ENCODE data around the gene TRPV5.

The TRPV5 gene

GRCh38 chr7:142959202-142959601 lies 25.7 kb upstream of the TRPV5 start:
- Histone ChIP-seq H3K27me3 (ENCODE audit: control insufficient read depth, insufficient read depth, low read length) (no peaks in the 10 kb centered on the region), H3K36me3 (ENCODE audit: control insufficient read depth, insufficient read depth, low read length) (no peaks in the 10 kb centered on the region), H3K4me3 (ENCODE audit: low read depth, low read length) (no peak overlapping the region), H3K9me3 (ENCODE audit: control insufficient read depth, insufficient read depth, low read length) (no peaks in the 10 kb centered on the region), H3K4me1 (ENCODE audit: control insufficient read depth, insufficient read depth, low read length) (peaks cover 8% of the 10 kb centered on the region), H3K9ac (ENCODE audit: low read depth, low read length) (no peak overlapping the region)

DNA sequence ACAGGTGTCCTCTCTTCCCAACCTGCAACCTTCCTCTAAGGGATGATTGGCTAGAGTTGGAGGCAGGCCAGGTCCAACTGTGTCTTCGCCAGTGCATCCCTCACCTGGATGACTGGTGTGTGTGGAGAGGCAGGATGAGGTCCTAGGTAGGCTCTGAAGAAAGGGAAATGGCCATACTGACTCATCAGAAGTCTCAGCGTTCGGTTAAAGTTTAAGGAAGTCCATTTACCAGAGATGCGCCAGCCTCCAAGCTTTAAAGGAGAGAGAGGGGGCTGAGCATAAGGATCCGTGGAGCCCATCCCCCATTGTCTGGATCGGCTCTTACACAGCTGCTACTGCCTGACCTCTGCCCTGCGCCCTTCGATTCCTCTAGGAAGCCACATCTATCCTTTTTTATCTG lies 24.2 kb upstream of the TRPV5 start:
- Histone ChIP-seq H3K36me3 (ENCODE audit: control insufficient read depth, insufficient read depth, low read length) (peaks cover 5% of the 10 kb centered on the region), H3K27me3 (ENCODE audit: control insufficient read depth, insufficient read depth, low read length) (no peaks in the 10 kb centered on the region), H3K4me3 (ENCODE audit: low read depth, low read length) (no peak overlapping the region), H3K4me1 (ENCODE audit: control insufficient read depth, insufficient read depth, low read length) (peaks cover 8% of the 10 kb centered on the region), H3K9me3 (ENCODE audit: control insufficient read depth, insufficient read depth, low read length) (no peaks in the 10 kb centered on the region), H3K9ac (ENCODE audit: low read depth, low read length) (no peak overlapping the region)

- no peak overlapping the region for H3K4me3 ChIP-seq (ENCODE audit: low read depth, low read length)
Observed at GRCh38 chr7:142956951-142957623, 23.5 kb upstream of the TRPV5 start.

DNA sequence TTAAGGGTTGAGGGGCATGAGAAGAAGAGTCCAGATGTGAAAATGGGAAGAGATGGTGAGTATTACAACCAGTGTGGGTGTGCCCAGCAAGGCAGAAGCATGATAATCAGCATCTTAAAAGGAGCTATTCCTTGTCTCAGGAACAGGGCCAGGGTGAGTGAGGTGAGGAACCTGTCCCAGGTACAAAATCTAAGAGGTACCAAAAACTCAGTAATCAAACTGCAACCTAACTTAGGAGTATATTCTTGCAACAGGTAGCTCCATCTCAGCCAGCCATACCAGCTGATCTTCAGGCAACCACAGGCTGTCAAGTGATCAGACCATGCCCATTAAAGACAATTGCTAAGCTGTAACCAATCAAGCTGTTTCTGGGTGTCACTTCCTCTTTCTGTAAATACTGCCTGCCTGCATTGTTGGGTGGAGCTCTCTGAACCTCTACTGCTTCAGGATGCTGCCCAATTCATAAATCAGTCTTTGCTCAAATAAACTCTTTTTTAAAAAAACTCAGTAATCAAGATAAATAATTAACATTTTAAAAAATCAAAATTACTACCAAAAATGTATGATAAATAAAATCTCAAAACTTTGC lies 21.2 kb upstream of the TRPV5 start:
- H3K9ac ChIP-seq (ENCODE audit: low read depth, low read length), result no peak overlapping the region
- peaks cover 6% of the 10 kb centered on the region for H3K4me1 ChIP-seq (ENCODE audit: control insufficient read depth, insufficient read depth, low read length)
- no peaks in the 10 kb centered on the region for H3K27me3 ChIP-seq (ENCODE audit: control insufficient read depth, insufficient read depth, low read length)
- H3K9me3 ChIP-seq (ENCODE audit: control insufficient read depth, insufficient read depth, low read length), result no peaks in the 10 kb centered on the region
- H3K36me3 ChIP-seq (ENCODE audit: control insufficient read depth, insufficient read depth, low read length), result peaks cover 5% of the 10 kb centered on the region
- H3K4me3 ChIP-seq (ENCODE audit: low read depth, low read length), result no peak overlapping the region

More at GRCh38 chr7:142956951-142957623, 23.5 kb upstream of the TRPV5 start:
- H3K36me3 ChIP-seq (ENCODE audit: control insufficient read depth, insufficient read depth, low read length), result peaks cover 5% of the 10 kb centered on the region
- H3K9me3 ChIP-seq (ENCODE audit: control insufficient read depth, insufficient read depth, low read length), result no peaks in the 10 kb centered on the region
- no peaks in the 10 kb centered on the region for H3K27me3 ChIP-seq (ENCODE audit: control insufficient read depth, insufficient read depth, low read length)
- H3K9ac ChIP-seq (ENCODE audit: low read depth, low read length), result no peak overlapping the region
- peaks cover 6% of the 10 kb centered on the region for H3K4me1 ChIP-seq (ENCODE audit: control insufficient read depth, insufficient read depth, low read length)

DNA sequence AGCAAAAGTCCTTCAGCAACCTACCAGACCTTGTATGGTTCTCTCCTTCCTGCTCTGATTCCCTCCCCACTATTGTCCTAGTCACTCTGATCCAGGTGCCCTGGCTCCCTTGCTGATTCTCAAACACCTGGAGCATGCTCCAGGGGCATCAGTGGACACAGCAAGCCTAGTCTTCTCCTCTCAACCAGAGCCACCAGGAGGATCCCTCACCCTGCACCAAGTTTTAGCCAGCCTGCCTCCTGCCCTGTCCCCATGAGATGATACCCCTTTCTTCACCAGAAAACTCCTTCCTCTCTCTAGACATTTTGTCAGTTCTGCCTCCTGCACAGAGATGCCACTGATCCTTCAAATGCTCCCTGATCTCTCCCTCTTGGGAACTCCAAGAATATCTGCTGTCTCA lies 16.7 kb upstream of the TRPV5 start:
- Histone ChIP-seq H3K27me3 (ENCODE audit: control insufficient read depth, insufficient read depth, low read length) (no peaks in the 10 kb centered on the region), H3K9ac (ENCODE audit: low read depth, low read length) (no peak overlapping the region), H3K9me3 (ENCODE audit: control insufficient read depth, insufficient read depth, low read length) (no peaks in the 10 kb centered on the region), H3K4me3 (ENCODE audit: low read depth, low read length) (no peak overlapping the region), H3K4me1 (ENCODE audit: control insufficient read depth, insufficient read depth, low read length) (no peaks in the 10 kb centered on the region), H3K36me3 (ENCODE audit: control insufficient read depth, insufficient read depth, low read length) (peaks cover 9% of the 10 kb centered on the region)

DNA sequence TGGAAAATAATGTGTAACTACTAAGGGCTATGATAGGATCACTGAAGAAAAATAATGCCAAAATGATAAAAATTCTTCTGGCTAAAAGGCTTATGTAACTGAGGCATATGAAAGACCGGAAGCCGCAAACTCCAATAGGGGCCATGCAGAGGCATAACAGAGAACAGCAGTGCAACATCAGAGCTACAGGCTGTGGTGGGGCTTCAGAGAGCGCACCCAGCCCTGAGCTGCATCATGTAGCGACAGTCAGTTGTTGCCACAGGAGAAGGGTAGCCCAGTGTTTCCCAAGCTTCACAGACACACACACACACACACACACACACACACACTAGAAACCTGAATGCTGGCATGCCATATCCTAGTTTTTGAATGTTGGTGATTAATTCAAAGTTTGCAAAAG lies 15.1 kb upstream of the TRPV5 start:
- Histone ChIP-seq H3K9ac (ENCODE audit: low read depth, low read length) (no peak overlapping the region), H3K4me3 (ENCODE audit: low read depth, low read length) (no peak overlapping the region), H3K4me1 (ENCODE audit: control insufficient read depth, insufficient read depth, low read length) (no peaks in the 10 kb centered on the region), H3K27me3 (ENCODE audit: control insufficient read depth, insufficient read depth, low read length) (no peaks in the 10 kb centered on the region), H3K36me3 (ENCODE audit: control insufficient read depth, insufficient read depth, low read length) (peaks cover 7% of the 10 kb centered on the region), H3K9me3 (ENCODE audit: control insufficient read depth, insufficient read depth, low read length) (no peaks in the 10 kb centered on the region)

DNA sequence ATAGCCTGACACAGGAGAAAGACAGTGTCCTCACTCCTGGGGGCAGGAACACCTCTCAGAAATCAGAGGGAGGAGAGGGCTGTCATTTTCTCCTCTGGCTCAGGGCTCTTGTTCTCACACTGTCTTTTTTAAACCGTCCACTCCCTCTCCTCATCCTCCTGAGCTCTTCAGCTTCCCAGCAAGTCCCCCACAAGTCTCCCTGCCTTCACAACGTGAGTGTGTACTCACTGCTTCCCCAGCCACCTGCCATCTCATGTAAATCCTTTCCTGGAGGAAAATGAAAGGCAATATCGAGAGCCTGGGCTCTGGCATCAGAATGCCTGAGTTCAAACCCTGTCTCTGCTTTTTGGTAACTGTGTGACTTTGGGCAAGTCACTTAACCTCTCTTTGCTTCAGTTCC lies 11.5 kb upstream of the TRPV5 start:
- Histone ChIP-seq H3K9me3 (ENCODE audit: control insufficient read depth, insufficient read depth, low read length) (no peaks in the 10 kb centered on the region), H3K4me3 (ENCODE audit: low read depth, low read length) (no peak overlapping the region), H3K9ac (ENCODE audit: low read depth, low read length) (no peak overlapping the region), H3K36me3 (ENCODE audit: control insufficient read depth, insufficient read depth, low read length) (peaks cover 4% of the 10 kb centered on the region), H3K4me1 (ENCODE audit: control insufficient read depth, insufficient read depth, low read length) (no peaks in the 10 kb centered on the region), H3K27me3 (ENCODE audit: control insufficient read depth, insufficient read depth, low read length) (no peaks in the 10 kb centered on the region)

DNA sequence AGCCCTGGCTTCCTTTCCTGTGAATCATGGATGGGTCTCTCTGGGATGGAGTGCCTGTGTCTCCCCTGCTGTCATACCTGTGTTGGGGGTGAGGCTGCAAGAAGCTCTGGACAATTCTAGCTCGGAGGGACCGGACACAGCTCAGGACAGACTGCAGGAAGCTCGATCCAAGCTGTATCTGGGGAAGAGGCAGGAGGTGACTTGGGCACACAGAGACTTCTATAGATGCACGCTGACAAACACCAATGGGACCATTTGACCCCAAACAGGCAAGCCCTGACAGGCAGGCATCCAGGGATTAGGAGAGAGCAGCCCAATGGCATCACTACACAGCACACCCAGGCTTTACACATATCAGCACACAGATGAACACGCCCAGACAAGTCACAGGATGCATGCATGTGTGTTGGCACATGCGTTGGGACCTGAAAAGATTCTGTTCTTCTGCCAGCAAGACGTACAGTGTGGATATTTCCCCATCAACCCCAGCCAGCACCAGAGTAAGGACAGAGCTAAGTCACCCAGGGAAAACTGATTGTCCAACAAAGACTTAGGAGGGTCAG lies 10.2 kb upstream of the TRPV5 start:
- no peaks in the 10 kb centered on the region for H3K9me3 ChIP-seq (ENCODE audit: control insufficient read depth, insufficient read depth, low read length)
- no peaks in the 10 kb centered on the region for H3K27me3 ChIP-seq (ENCODE audit: control insufficient read depth, insufficient read depth, low read length)
- no peak overlapping the region for H3K9ac ChIP-seq (ENCODE audit: low read depth, low read length)
- H3K36me3 ChIP-seq (ENCODE audit: control insufficient read depth, insufficient read depth, low read length), result peaks cover 4% of the 10 kb centered on the region
- no peaks in the 10 kb centered on the region for H3K4me1 ChIP-seq (ENCODE audit: control insufficient read depth, insufficient read depth, low read length)
- H3K4me3 ChIP-seq (ENCODE audit: low read depth, low read length), result no peak overlapping the region

- Histone ChIP-seq H3K9me3 (ENCODE audit: control insufficient read depth, insufficient read depth, low read length) (no peaks in the 10 kb centered on the region), H3K9ac (ENCODE audit: low read depth, low read length) (no peak overlapping the region), H3K36me3 (ENCODE audit: control insufficient read depth, insufficient read depth, low read length) (peaks cover 4% of the 10 kb centered on the region), H3K4me3 (ENCODE audit: low read depth, low read length) (no peak overlapping the region), H3K4me1 (ENCODE audit: control insufficient read depth, insufficient read depth, low read length) (no peaks in the 10 kb centered on the region), H3K27me3 (ENCODE audit: control insufficient read depth, insufficient read depth, low read length) (no peaks in the 10 kb centered on the region)
Observed at GRCh38 chr7:142942746-142943145, 9.2 kb upstream of the TRPV5 start.

GRCh38 chr7:142941541-142941940 lies 8.0 kb upstream of the TRPV5 start:
- Histone ChIP-seq H3K9ac (ENCODE audit: low read depth, low read length) (no peak overlapping the region), H3K9me3 (ENCODE audit: control insufficient read depth, insufficient read depth, low read length) (no peaks in the 10 kb centered on the region), H3K4me3 (ENCODE audit: low read depth, low read length) (no peak overlapping the region), H3K27me3 (ENCODE audit: control insufficient read depth, insufficient read depth, low read length) (no peaks in the 10 kb centered on the region), H3K4me1 (ENCODE audit: control insufficient read depth, insufficient read depth, low read length) (no peaks in the 10 kb centered on the region), H3K36me3 (ENCODE audit: control insufficient read depth, insufficient read depth, low read length) (peaks cover 4% of the 10 kb centered on the region)

- Histone ChIP-seq H3K36me3 (ENCODE audit: control insufficient read depth, insufficient read depth, low read length) (peaks cover 2% of the 10 kb centered on the region), H3K27me3 (ENCODE audit: control insufficient read depth, insufficient read depth, low read length) (no peaks in the 10 kb centered on the region), H3K9ac (ENCODE audit: low read depth, low read length) (no peak overlapping the region), H3K4me1 (ENCODE audit: control insufficient read depth, insufficient read depth, low read length) (no peaks in the 10 kb centered on the region), H3K4me3 (ENCODE audit: low read depth, low read length) (no peak overlapping the region), H3K9me3 (ENCODE audit: control insufficient read depth, insufficient read depth, low read length) (no peaks in the 10 kb centered on the region)
Observed at GRCh38 chr7:142940966-142941535, 7.5 kb upstream of the TRPV5 start.
